ENCODE results near the gene GALT. TPM values are rescaled to one million over a fixed set of nuclear protein-coding genes. Genes with fewer than 3 reads are reported as not detected.

Gene GALT
- total RNA-seq (100 to 1,000 TPM; 126 to 217 (median 162) TPM), polyA plus RNA-seq (10 to 100 TPM; 57.6 to 59.1 TPM), total RNA-seq (18.6 reads per million, percentile 49 among the genes with 10 or more reads in this experiment)

DNA sequence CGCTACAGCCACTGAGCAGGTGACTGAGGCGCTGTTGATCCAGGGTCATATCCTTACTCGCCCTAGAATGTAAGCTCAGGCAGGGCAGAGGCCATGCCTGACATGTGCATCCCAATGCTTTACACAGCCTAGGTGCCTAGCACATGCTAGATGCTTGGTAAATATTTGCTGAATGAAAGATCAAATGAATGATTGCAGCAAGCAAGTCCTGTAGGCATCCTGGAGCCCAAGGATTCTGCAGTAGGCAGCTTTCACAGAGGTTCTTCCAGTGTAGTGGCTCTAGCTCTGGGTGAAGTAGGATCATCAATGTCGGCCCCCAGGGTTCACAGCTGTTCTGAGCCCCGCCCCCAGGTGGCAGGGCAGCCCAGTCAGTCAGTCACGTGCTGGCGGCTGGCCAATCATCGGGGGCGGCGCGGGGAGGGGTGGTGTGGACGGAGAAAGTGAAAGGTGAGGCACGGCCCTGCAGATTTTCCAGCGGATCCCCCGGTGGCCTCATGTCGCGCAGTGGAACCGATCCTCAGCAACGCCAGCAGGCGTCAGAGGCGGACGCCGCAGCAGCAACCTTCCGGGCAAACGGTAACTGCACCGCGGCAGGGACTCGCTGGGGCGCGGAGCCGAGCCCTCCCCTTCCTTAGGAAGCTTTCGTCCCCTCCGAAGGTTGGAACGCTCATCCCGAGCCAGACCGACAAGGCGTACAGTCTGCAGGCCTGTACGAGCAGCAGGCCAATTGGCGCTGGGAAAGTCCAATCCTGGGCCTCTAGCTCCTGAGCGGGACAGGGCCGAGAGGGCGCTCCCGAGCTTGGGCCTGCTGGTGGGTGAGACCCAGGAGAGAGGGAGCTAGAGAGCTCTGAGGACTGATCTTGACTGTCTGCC, at the start of gene GALT:
TSS of gene GALT (plus strand) at position 465 of the 873 bp plus-strand sequence. CDS start at position 495, 30 bp downstream.
- Mint-ChIP-seq H3K4me3 (peak within 1 kb of the TSS; percentile 82 to 96 (median 92)), H3K27ac (peak within 1 kb of the TSS; percentile 86 to 94 (median 90)), H3K27me3 (no peaks in the 10 kb centered on the region), H3K36me3 (peaks cover 6 to 27% (median 9%) of the 10 kb centered on the region in 5 donors), H3K9me3 (no peaks in the 10 kb centered on the region), H3K4me1 (peaks cover 18 to 48% (median 34%) of the 10 kb centered on the region in 7 donors)
- Histone ChIP-seq H3K27me3 (ENCODE audit: control insufficient read depth in 2 of 2, insufficient read depth in 2 of 2, low read length in 2 of 2) (no peaks in the 10 kb centered on the region), H3K4me3 (ENCODE audit: low read length) (peak within 1 kb of the TSS; percentile 90), H3K36me3 (ENCODE audit: control insufficient read depth in 2 of 3, insufficient read depth in 3 of 3, low read length in 3 of 3) (peaks cover 13 to 38% (median 15%) of the 10 kb centered on the region in 3 experiments), H3K9me3 (ENCODE audit: control insufficient read depth in 2 of 3, low read length in 3 of 3) (no peaks in the 10 kb centered on the region), H3K27ac (ENCODE audit: low read depth, low read length) (peak within 1 kb of the TSS; percentile 87), H3K4me1 (ENCODE audit: control insufficient read depth in 2 of 2, insufficient read depth in 2 of 2, low read length in 2 of 2) (peaks cover 20 to 23% of the 10 kb centered on the region in 2 donors)
- DNase-seq (peak; percentile 82 to 98 (median 93)), ATAC-seq (peak; percentile 96)
- intact Hi-C loops (cut with micrococcal nuclease) = loop anchor here (1.0 to 5.0 kb wide), 7 partner anchors 8 to 1086 kb away; partner anchors contain the start of genes RPP25L (in 2 of the 2), CREB3 (in 1 of the 2), DCTN3 (in 1 of the 2) and SIGMAR1 (in 1 of the 2)
- ChIA-PET CTCF (interaction anchor here (0.6 to 7.2 kb wide), 17 partner anchors 9 to 249 kb away, joined by 3 to 50 read pairs (median 5); partner anchors contain the start of genes CCL27, DCTN3, RPP25L and SIGMAR1), POLR2A (interaction anchor here (0.6 to 5.9 kb wide), 14 partner anchors 9 to 1479 kb away, joined by 3 to 87 read pairs (median 4); partner anchors contain the start of genes B4GALT1, CCL27, DCTN3 and SIGMAR1)

GRCh38 chr9:34599546-34599945, 46.9 kb upstream of the GALT start:
- ATAC-seq = no peak
- DNase-seq = no peak
- H3K27me3 Mint-ChIP-seq = peaks cover 11 to 32% (median 18%) of the 10 kb centered on the region in 5 donors
- POLR2A ChIA-PET = interaction anchor here (0.9 kb wide), 1 partner anchor 10 kb away, joined by 3 read pairs; no protein-coding TSS in a partner anchor
- Histone ChIP-seq H3K36me3 (ENCODE audit: control insufficient read depth in 2 of 3, insufficient read depth in 3 of 3, low read length in 3 of 3) (no peaks in the 10 kb centered on the region), H3K27ac (ENCODE audit: low read depth, low read length) (no peak overlapping the region), H3K9me3 (ENCODE audit: control insufficient read depth in 2 of 3, low read length in 3 of 3) (no peaks in the 10 kb centered on the region), H3K27me3 (ENCODE audit: control insufficient read depth in 2 of 2, insufficient read depth in 2 of 2, low read length in 2 of 2) (no peaks in the 10 kb centered on the region), H3K4me3 (ENCODE audit: low read length) (no peak overlapping the region), H3K4me1 (ENCODE audit: control insufficient read depth in 2 of 2, insufficient read depth in 2 of 2, low read length in 2 of 2) (no peaks in the 10 kb centered on the region)
- H3K4me1 Mint-ChIP-seq = peaks cover 0 to 2% (median 0%) of the 10 kb centered on the region in 7 donors
- H3K36me3 Mint-ChIP-seq = no peaks in the 10 kb centered on the region
- intact Hi-C loops (cut with micrococcal nuclease) = loop anchor here in 1 of 2 donors (10.0 kb wide), 1 partner anchor 195 kb away; no protein-coding TSS in a partner anchor
- peaks cover 0 to 4% (median 0%) of the 10 kb centered on the region in 11 donors for H3K9me3 Mint-ChIP-seq
- CTCF ChIA-PET = interaction anchor here (0.6 to 1.7 kb wide), 7 partner anchors 12 to 484 kb away, joined by 3 to 6 read pairs (median 3); partner anchors contain the start of genes GALT and RPP25L
- H3K27ac Mint-ChIP-seq = no peak overlapping the region
- no peak overlapping the region for H3K4me3 Mint-ChIP-seq

DNA sequence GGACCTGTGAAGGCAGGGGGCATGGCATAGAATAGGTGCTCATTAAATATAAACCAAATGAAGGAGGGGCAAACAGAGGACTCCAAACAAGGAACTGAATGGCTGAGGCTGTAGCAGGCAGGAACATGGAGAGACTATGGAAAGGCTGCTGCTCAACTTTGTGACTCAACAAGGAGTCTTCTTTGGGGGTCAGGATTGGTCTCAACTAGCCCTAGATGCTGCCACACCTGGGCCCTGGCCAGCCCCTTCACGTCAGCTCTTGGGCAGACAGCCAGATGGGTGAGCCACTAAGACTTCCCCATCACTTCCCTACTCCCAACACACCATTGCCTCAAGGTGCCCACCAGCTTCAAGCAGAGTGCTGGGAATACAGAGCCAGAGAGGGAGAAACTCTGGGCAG, 45.6 kb upstream of the GALT start:
- no peak for DNase-seq
- no peak overlapping the region for H3K4me3 ChIP-seq (ENCODE audit: low read length)
- Mint-ChIP-seq H3K4me3 (no peak overlapping the region), H3K4me1 (peaks cover 0 to 2% (median 0%) of the 10 kb centered on the region in 7 donors), H3K27me3 (peaks cover 11 to 32% (median 12%) of the 10 kb centered on the region in 5 donors), H3K9me3 (peaks cover 0 to 4% (median 0%) of the 10 kb centered on the region in 11 donors), H3K27ac (no peak overlapping the region), H3K36me3 (no peaks in the 10 kb centered on the region)
- H3K27ac ChIP-seq (ENCODE audit: low read depth, low read length) = no peak overlapping the region
- no peaks in the 10 kb centered on the region for H3K27me3 ChIP-seq (ENCODE audit: control insufficient read depth in 2 of 2, insufficient read depth in 2 of 2, low read length in 2 of 2)
- CTCF ChIA-PET = interaction anchor here (0.8 kb wide), 1 partner anchor 269 kb away, joined by 5 read pairs; no protein-coding TSS in a partner anchor
- no peaks in the 10 kb centered on the region for H3K36me3 ChIP-seq (ENCODE audit: control insufficient read depth in 2 of 3, insufficient read depth in 3 of 3, low read length in 3 of 3)
- H3K4me1 ChIP-seq (ENCODE audit: control insufficient read depth in 2 of 2, insufficient read depth in 2 of 2, low read length in 2 of 2) = no peaks in the 10 kb centered on the region
- H3K9me3 ChIP-seq (ENCODE audit: control insufficient read depth in 2 of 3, low read length in 3 of 3) = no peaks in the 10 kb centered on the region
- ATAC-seq = no peak
- POLR2A ChIA-PET = interaction anchor here (0.7 kb wide), 1 partner anchor 10 kb away, joined by 3 read pairs; no protein-coding TSS in a partner anchor
- intact Hi-C loops (cut with micrococcal nuclease) = no loop called here

DNA sequence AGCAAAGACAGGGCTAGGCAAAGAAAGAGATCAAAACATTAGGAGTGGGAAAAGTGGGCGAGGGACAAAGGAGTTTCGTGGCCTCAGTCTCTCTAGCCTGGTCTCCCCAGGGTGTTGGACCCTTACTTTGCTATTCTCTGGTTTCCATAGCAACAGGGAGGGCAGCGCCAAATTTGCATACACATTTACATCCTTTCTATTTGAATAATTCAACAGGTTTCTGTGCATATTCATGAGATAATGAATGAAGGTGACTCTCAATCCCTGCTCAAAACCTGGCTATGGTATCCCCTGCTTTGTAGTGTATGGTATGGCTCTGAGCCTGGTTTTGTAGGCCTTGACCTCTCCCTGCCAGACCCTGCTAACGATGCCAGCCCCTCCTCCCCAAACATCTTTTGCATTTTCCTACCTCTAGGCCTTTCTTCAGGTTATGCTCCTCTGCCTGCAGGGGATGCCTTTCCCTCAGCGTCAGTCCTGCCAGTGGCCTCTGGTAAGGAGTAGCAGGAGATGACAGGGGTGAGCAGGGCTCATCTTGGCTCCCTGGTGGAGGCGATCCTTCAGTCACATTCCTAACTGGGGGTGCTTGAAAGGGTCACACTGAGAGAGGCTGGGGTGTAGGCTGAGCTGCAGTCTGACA, 44.4 kb upstream of the GALT start:
- H3K36me3 Mint-ChIP-seq = no peaks in the 10 kb centered on the region
- no peaks in the 10 kb centered on the region for H3K9me3 ChIP-seq (ENCODE audit: control insufficient read depth in 2 of 3, low read length in 3 of 3)
- H3K4me3 ChIP-seq (ENCODE audit: low read length) = no peak overlapping the region
- no peak for ATAC-seq
- H3K4me3 Mint-ChIP-seq = no peak overlapping the region
- peaks cover 0 to 2% (median 0%) of the 10 kb centered on the region in 7 donors for H3K4me1 Mint-ChIP-seq
- ChIA-PET CTCF (interaction anchor here (0.6 to 2.3 kb wide), 7 partner anchors 10 to 200 kb away, joined by 3 to 17 read pairs (median 3); partner anchors contain the start of gene DCTN3), POLR2A (no interaction called here)
- H3K9me3 Mint-ChIP-seq = peaks cover 0 to 2% (median 0%) of the 10 kb centered on the region in 11 donors
- intact Hi-C loops (cut with micrococcal nuclease) = loop anchor here in 1 of 2 donors (2.0 kb wide), 2 partner anchors 273 to 345 kb away; partner anchors contain the start of genes KIF24 and NUDT2
- DNase-seq = no peak
- H3K27me3 ChIP-seq (ENCODE audit: control insufficient read depth in 2 of 2, insufficient read depth in 2 of 2, low read length in 2 of 2) = no peaks in the 10 kb centered on the region
- H3K4me1 ChIP-seq (ENCODE audit: control insufficient read depth in 2 of 2, insufficient read depth in 2 of 2, low read length in 2 of 2) = no peaks in the 10 kb centered on the region
- no peaks in the 10 kb centered on the region for H3K36me3 ChIP-seq (ENCODE audit: control insufficient read depth in 2 of 3, insufficient read depth in 3 of 3, low read length in 3 of 3)
- H3K27me3 Mint-ChIP-seq = peaks cover 5 to 24% (median 6%) of the 10 kb centered on the region in 5 donors
- H3K27ac ChIP-seq (ENCODE audit: low read depth, low read length) = no peak overlapping the region
- no peak overlapping the region for H3K27ac Mint-ChIP-seq

DNA sequence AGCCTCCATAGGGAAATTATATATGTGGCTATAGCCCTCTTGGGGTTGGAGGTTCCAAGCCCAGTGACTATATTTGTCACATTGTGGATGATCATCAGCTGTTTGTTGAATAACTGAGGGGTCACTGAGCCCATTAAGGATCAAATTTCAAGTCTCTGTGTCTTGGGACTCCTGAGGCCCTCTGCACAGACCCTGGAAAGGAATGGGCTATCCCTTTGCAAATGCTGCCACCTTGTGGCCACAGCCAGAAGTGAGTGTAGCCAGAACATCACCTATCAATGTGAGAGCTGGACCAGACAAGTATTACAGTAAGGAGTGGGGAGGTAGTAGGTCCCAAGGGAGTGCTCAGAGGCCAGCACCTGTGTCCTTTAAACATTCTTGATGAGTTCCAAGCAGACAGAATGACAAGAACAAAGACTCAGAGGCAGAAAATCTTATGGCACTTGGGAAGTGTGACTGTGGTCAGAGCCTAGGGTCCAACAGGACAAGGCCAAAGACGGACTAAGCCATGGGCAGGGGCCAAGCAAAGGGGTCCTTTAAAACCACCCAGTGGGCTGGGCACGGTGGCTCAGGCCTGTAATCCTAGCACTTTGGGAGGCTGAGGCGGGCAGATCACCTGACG, 42.8 kb upstream of the GALT start:
- Histone ChIP-seq H3K9me3 (ENCODE audit: control insufficient read depth in 2 of 3, low read length in 3 of 3) (no peaks in the 10 kb centered on the region), H3K4me1 (ENCODE audit: control insufficient read depth in 2 of 2, insufficient read depth in 2 of 2, low read length in 2 of 2) (no peaks in the 10 kb centered on the region), H3K27ac (ENCODE audit: low read depth, low read length) (no peak overlapping the region), H3K36me3 (ENCODE audit: control insufficient read depth in 2 of 3, insufficient read depth in 3 of 3, low read length in 3 of 3) (no peaks in the 10 kb centered on the region), H3K27me3 (ENCODE audit: control insufficient read depth in 2 of 2, insufficient read depth in 2 of 2, low read length in 2 of 2) (no peaks in the 10 kb centered on the region), H3K4me3 (ENCODE audit: low read length) (no peak overlapping the region)
- ATAC-seq (peak; percentile 92), DNase-seq (peak; percentile 53 to 78 (median 71))
- no peak overlapping the region for H3K4me3 Mint-ChIP-seq
- H3K9me3 Mint-ChIP-seq = peaks cover 0 to 2% (median 0%) of the 10 kb centered on the region in 11 donors
- H3K27me3 Mint-ChIP-seq = peaks cover 0 to 20% (median 5%) of the 10 kb centered on the region in 5 donors
- POLR2A ChIA-PET = interaction anchor here (0.6 kb wide), 1 partner anchor 217 kb away, joined by 3 read pairs; no protein-coding TSS in a partner anchor
- CTCF ChIA-PET = interaction anchor here (0.6 to 2.3 kb wide), 7 partner anchors 12 to 201 kb away, joined by 3 to 17 read pairs (median 6); partner anchors contain the start of genes CCL27 and DCTN3
- no peak overlapping the region for H3K27ac Mint-ChIP-seq
- H3K4me1 Mint-ChIP-seq = peaks cover 0 to 2% (median 0%) of the 10 kb centered on the region in 7 donors
- H3K36me3 Mint-ChIP-seq = no peaks in the 10 kb centered on the region
- intact Hi-C loops (cut with micrococcal nuclease) = loop anchor here (1.0 to 2.0 kb wide), 7 partner anchors 9 to 347 kb away; partner anchors contain the start of genes KIF24 (in 1 of the 2), NUDT2 (in 1 of the 2) and RPP25L (in 1 of the 2)

Data from naive thymus-derived CD4-positive, alpha-beta T cell (primary cell).